Tracheal epithelial cell (primary cell): ENCODE results near the gene DCP1A. TPM values are rescaled to one million over a fixed set of nuclear protein-coding genes. Genes with fewer than 3 reads are reported as not detected.

Experiments
- total RNA-seq: library from RNA; depleted of rRNA; stranded (reverse); fragments of >200 nt; gene quantifications from 2 replicates; pipeline ENCODE4 v1.2.1, GENCODE V29; 2014

The DCP1A gene
- 6.7 and 10.0 TPM in 2 replicates for total RNA-seq

GRCh38 chr3:53347261-53348064, at the start of gene DCP1A:
Gene DCP1A, minus strand, starts transcription at chr3:53347543. Its CDS starts 26 bp downstream, at chr3:53347517.

GRCh38 chr3:53255775-53256703, 91.3 kb downstream of the DCP1A start, which contains the start of gene TKT:
Gene TKT, minus strand, starts transcription at chr3:53256022. Its CDS starts 80 bp downstream, at chr3:53255942.

Other genes with a start within 250 kb of the DCP1A start
- gene RFT1, start 217.1 kb downstream of the DCP1A start, total RNA-seq: 13.2 and 14.9 TPM in 2 replicates
- gene PRKCD, start 186.3 kb downstream of the DCP1A start, total RNA-seq: 2.7 and 4.7 TPM in 2 replicates
- gene TKT, start 91.5 kb downstream of the DCP1A start, total RNA-seq: 594 and 1,061 TPM in 2 replicates
- under 0.01 TPM in 1 of 2 replicates, not detected in the other for gene CACNA1D, start 147.1 kb upstream of the DCP1A start, total RNA-seq